Measurements from ENCODE around the gene CDC25B.

DNA sequence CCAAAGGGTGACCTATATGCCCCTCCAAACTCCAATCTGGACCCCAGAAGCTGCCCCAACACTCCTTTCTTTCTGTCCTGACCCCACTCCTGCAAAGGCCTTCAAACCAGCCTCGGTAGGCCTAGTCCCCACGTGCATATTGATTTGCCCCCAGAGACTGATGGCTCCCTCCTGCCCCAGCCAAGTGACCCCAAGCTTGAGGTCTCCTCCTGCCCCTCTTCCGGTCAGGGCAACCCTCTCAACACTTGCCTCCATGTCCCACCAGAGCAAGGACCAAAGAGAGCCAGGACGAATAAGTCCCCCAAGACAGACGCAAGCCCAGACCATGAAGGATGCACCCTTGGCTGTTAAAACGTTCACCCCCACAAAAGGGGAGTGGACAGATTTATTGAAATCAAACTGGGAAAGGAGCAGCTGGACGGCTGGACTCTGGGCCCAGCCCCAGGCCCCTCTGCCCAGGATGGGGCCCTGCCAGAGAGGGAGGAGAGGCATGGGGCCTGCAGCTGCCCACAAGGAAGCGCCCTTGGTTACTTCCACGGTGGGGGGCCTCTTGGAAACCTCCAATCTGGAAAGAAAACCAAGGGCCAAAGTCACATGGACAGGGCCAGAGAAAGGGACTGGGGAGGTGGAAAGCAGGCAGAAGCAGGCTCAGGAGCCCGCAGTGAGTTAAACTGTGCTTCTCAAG is 12.5 kb upstream of the CDC25B start:
- TF ChIP-seq FOXA1 (IDR thresholded peaks at IDR 0.05) (no peak), SP1 (IDR thresholded peaks at IDR 0.05) (no peak), RAD21 (IDR thresholded peaks at IDR 0.05) (no peak), NR2F2 (IDR thresholded peaks at IDR 0.05) (no peak), REST (IDR thresholded peaks at IDR 0.05) (no peak), ATF3 (IDR thresholded peaks at IDR 0.05) (no peak), YY1 (IDR thresholded peaks at IDR 0.05) (no peak), JUND (IDR thresholded peaks at IDR 0.05) (no peak)
- TF ChIP-seq, protein P1, sequence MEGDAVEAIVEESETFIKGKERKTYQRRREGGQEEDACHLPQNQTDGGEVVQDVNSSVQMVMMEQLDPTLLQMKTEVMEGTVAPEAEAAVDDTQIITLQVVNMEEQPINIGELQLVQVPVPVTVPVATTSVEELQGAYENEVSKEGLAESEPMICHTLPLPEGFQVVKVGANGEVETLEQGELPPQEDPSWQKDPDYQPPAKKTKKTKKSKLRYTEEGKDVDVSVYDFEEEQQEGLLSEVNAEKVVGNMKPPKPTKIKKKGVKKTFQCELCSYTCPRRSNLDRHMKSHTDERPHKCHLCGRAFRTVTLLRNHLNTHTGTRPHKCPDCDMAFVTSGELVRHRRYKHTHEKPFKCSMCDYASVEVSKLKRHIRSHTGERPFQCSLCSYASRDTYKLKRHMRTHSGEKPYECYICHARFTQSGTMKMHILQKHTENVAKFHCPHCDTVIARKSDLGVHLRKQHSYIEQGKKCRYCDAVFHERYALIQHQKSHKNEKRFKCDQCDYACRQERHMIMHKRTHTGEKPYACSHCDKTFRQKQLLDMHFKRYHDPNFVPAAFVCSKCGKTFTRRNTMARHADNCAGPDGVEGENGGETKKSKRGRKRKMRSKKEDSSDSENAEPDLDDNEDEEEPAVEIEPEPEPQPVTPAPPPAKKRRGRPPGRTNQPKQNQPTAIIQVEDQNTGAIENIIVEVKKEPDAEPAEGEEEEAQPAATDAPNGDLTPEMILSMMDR (IDR thresholded peaks at IDR 0.05; ENCODE audit: low read depth, low read length, missing input control), result no peak
- TF ChIP-seq, protein P2, sequence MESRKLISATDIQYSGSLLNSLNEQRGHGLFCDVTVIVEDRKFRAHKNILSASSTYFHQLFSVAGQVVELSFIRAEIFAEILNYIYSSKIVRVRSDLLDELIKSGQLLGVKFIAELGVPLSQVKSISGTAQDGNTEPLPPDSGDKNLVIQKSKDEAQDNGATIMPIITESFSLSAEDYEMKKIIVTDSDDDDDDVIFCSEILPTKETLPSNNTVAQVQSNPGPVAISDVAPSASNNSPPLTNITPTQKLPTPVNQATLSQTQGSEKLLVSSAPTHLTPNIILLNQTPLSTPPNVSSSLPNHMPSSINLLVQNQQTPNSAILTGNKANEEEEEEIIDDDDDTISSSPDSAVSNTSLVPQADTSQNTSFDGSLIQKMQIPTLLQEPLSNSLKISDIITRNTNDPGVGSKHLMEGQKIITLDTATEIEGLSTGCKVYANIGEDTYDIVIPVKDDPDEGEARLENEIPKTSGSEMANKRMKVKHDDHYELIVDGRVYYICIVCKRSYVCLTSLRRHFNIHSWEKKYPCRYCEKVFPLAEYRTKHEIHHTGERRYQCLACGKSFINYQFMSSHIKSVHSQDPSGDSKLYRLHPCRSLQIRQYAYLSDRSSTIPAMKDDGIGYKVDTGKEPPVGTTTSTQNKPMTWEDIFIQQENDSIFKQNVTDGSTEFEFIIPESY (IDR thresholded peaks at IDR 0.05), result no peak
- TF ChIP-seq, protein P3, sequence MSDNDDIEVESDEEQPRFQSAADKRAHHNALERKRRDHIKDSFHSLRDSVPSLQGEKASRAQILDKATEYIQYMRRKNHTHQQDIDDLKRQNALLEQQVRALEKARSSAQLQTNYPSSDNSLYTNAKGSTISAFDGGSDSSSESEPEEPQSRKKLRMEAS (IDR thresholded peaks at IDR 0.05), result no peak
